HCT116 (cell line): Measurements from ENCODE around the gene SPOP.

Experiments
- EZH2 ChIP-seq: fragments of 200-600 bp; sonication (generic); IDR thresholded peaks from 2 replicates; pipeline ENCODE4 v1.6.1; 2017; ENCODE audit warnings: antibody characterized with exemption, mixed run types
- FOSL1 ChIP-seq: IDR thresholded peaks from 2 replicates; pipeline ENCODE4 v1.6.1; 2012; ENCODE audit warnings: low read depth
- POLR2A ChIP-seq: IDR thresholded peaks from 2 replicates; pipeline ENCODE4 v1.7.0; 2011; ENCODE audit warnings: borderline replicate concordance; ENCODE audit not compliant: insufficient read depth, insufficient read length; ENCODE audit errors: extremely low read depth
- POLR2AphosphoS5 ChIP-seq: IDR thresholded peaks from 2 replicates; pipeline ENCODE4 v1.6.1; 2011; ENCODE audit warnings: mild to moderate bottlenecking, low read depth, low read length, moderate library complexity
- SIN3A ChIP-seq: IDR thresholded peaks from 2 replicates; pipeline ENCODE4 v1.6.1; 2012; ENCODE audit warnings: low read depth
- SP1 ChIP-seq: IDR thresholded peaks from 2 replicates; pipeline ENCODE4 v1.6.1; 2012; ENCODE audit warnings: low read depth
- TF ChIP-seq, protein P1 (sequence below), 3 experiments: fragments of 200-600 bp in 1 of 3; sonication (generic) in 1 of 3; IDR thresholded peaks in 2 of 3; conservative IDR thresholded peaks in 1 of 3; 2 replicates each; pipeline ENCODE4 v1.5.1; 2012 to 2017; ENCODE audit warnings: low read depth in 2 of 3, low read length in 2 of 3, antibody characterized with exemption in 1 of 3, borderline replicate concordance in 1 of 3, control low read depth in 1 of 3, mild to moderate bottlenecking in 1 of 3, mixed read lengths in 1 of 3, mixed run types in 1 of 3, moderate library complexity in 1 of 3; ENCODE audit not compliant: insufficient read depth in 1 of 3
- TF ChIP-seq, protein P2 (sequence below): IDR thresholded peaks from 2 replicates; pipeline ENCODE4 v1.6.1; 2011; ENCODE audit warnings: mild to moderate bottlenecking, low read length, moderate library complexity; ENCODE audit not compliant: insufficient replicate concordance; ENCODE audit errors: extremely low read depth
- TF ChIP-seq, protein P3 (sequence below): IDR thresholded peaks from 2 replicates; pipeline ENCODE4 v1.6.1; 2012; ENCODE audit warnings: low read depth

DNA sequence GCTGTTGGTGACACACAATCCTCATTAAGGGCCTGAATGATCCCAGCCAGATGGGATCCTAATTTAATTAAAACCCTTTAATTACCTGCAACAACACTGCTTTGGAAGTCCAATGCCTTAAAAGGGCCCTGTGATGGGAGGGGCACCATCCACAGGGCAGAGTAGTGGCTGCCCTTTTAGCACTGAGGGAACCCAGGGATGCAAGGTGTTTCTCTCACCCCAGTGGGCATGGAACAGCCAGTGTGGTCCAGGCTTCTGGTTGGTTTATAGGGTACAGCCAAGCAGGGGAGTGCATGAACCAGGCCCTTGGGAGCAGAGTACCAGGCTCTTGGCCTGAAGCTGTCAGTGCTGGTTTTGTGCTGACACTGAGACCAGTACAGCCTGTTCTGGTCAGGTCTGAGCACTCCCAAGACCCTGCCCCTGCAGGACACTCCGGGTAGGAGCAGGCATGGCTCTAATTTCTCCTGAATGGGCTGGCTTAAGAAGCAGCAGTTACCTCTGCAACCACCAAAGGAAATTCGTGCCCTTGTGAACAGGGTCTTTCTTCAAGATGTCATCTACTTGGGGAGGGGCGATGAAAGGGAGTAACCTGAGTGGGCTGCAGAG is 92.4 kb downstream of the SPOP start:
- TF ChIP-seq SP1 (no peak), FOSL1 (no peak), POLR2A (no peak), EZH2 (no peak), POLR2AphosphoS5 (no peak), SIN3A (no peak)
- TF ChIP-seq, protein P1, sequence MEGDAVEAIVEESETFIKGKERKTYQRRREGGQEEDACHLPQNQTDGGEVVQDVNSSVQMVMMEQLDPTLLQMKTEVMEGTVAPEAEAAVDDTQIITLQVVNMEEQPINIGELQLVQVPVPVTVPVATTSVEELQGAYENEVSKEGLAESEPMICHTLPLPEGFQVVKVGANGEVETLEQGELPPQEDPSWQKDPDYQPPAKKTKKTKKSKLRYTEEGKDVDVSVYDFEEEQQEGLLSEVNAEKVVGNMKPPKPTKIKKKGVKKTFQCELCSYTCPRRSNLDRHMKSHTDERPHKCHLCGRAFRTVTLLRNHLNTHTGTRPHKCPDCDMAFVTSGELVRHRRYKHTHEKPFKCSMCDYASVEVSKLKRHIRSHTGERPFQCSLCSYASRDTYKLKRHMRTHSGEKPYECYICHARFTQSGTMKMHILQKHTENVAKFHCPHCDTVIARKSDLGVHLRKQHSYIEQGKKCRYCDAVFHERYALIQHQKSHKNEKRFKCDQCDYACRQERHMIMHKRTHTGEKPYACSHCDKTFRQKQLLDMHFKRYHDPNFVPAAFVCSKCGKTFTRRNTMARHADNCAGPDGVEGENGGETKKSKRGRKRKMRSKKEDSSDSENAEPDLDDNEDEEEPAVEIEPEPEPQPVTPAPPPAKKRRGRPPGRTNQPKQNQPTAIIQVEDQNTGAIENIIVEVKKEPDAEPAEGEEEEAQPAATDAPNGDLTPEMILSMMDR (IDR thresholded peaks at IDR 0.05 in 2 of 3, conservative IDR thresholded peaks at IDR 0.05 in 1 of 3; ENCODE audit: borderline replicate concordance in 1 of 3, insufficient read depth in 1 of 3, low read depth in 2 of 3, low read length in 2 of 3), result peak in 2 of 3 experiments; percentile 53 to 56; a peak in 4 of 6 replicates
- TF ChIP-seq, protein P2, sequence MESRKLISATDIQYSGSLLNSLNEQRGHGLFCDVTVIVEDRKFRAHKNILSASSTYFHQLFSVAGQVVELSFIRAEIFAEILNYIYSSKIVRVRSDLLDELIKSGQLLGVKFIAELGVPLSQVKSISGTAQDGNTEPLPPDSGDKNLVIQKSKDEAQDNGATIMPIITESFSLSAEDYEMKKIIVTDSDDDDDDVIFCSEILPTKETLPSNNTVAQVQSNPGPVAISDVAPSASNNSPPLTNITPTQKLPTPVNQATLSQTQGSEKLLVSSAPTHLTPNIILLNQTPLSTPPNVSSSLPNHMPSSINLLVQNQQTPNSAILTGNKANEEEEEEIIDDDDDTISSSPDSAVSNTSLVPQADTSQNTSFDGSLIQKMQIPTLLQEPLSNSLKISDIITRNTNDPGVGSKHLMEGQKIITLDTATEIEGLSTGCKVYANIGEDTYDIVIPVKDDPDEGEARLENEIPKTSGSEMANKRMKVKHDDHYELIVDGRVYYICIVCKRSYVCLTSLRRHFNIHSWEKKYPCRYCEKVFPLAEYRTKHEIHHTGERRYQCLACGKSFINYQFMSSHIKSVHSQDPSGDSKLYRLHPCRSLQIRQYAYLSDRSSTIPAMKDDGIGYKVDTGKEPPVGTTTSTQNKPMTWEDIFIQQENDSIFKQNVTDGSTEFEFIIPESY, result no peak
- TF ChIP-seq, protein P3, sequence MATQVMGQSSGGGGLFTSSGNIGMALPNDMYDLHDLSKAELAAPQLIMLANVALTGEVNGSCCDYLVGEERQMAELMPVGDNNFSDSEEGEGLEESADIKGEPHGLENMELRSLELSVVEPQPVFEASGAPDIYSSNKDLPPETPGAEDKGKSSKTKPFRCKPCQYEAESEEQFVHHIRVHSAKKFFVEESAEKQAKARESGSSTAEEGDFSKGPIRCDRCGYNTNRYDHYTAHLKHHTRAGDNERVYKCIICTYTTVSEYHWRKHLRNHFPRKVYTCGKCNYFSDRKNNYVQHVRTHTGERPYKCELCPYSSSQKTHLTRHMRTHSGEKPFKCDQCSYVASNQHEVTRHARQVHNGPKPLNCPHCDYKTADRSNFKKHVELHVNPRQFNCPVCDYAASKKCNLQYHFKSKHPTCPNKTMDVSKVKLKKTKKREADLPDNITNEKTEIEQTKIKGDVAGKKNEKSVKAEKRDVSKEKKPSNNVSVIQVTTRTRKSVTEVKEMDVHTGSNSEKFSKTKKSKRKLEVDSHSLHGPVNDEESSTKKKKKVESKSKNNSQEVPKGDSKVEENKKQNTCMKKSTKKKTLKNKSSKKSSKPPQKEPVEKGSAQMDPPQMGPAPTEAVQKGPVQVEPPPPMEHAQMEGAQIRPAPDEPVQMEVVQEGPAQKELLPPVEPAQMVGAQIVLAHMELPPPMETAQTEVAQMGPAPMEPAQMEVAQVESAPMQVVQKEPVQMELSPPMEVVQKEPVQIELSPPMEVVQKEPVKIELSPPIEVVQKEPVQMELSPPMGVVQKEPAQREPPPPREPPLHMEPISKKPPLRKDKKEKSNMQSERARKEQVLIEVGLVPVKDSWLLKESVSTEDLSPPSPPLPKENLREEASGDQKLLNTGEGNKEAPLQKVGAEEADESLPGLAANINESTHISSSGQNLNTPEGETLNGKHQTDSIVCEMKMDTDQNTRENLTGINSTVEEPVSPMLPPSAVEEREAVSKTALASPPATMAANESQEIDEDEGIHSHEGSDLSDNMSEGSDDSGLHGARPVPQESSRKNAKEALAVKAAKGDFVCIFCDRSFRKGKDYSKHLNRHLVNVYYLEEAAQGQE, result no peak
